AG09309 (cell line): ENCODE measurements around the gene SYT8.
A peak's percentile ranks its signal among the peaks of the same experiment; 100 is the strongest.

Experiments used
- DNase-seq: peaks from one replicate; pipeline ENCODE4 v3.0.0-alpha.2; 2010; ENCODE audit warnings: low read depth
- H3K4me3 ChIP-seq: 2 replicates; pipeline ENCODE4 v1.5.1; 2011; ENCODE audit warnings: mild to moderate bottlenecking, low read depth, low read length, moderate library complexity; ENCODE audit not compliant: control insufficient read depth
- TF ChIP-seq, protein P1 (sequence below): IDR thresholded peaks from 2 replicates; pipeline ENCODE4 v1.5.1; 2011; ENCODE audit warnings: mild to moderate bottlenecking, low read depth, low read length, inconsistent platforms; ENCODE audit not compliant: insufficient read depth, control insufficient read depth; ENCODE audit errors: missing control alignments

The SYT8 gene

DNA sequence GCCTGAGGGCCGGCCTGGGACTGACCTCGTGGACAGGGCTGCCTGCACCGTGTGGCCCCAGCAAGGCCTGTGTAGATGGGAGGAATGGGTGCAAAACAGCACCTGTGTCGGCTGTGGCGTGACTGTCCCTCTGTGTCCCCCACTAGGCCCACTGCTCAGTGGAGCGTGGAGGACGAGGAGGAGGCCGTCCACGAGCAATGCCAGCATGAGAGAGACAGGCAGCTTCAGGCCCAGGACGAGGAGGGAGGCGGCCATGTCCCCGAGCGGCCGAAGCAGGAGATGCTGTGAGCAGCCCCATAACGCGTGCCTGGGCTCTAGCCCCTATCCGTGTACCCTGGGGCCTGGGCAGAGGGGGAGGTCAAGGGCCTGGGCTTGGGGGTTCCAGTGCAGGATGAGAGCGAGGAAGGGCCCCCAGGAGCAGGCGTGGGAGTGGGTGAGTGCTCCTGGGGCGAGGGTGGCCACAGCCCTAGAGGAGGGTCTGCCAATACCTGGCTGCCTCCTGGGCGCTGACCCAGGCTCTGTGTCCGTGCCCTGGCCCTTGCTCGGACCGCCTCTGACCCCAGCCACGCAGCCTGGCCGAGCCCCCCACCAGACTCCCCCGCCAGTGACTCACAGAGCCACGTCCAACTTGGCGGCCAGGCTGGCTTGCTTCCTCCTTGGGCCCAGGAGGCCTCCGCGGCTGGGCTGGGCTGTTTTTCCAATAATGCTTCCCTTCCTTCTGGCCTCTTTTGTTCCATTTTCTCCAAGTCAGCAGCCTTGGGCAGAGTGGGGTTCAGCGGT is 45.3 kb downstream of the SYT8 start:
- no peak overlapping the region for H3K4me3 ChIP-seq
- no peak for DNase-seq
- TF ChIP-seq, protein P1, sequence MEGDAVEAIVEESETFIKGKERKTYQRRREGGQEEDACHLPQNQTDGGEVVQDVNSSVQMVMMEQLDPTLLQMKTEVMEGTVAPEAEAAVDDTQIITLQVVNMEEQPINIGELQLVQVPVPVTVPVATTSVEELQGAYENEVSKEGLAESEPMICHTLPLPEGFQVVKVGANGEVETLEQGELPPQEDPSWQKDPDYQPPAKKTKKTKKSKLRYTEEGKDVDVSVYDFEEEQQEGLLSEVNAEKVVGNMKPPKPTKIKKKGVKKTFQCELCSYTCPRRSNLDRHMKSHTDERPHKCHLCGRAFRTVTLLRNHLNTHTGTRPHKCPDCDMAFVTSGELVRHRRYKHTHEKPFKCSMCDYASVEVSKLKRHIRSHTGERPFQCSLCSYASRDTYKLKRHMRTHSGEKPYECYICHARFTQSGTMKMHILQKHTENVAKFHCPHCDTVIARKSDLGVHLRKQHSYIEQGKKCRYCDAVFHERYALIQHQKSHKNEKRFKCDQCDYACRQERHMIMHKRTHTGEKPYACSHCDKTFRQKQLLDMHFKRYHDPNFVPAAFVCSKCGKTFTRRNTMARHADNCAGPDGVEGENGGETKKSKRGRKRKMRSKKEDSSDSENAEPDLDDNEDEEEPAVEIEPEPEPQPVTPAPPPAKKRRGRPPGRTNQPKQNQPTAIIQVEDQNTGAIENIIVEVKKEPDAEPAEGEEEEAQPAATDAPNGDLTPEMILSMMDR, result no peak

DNA sequence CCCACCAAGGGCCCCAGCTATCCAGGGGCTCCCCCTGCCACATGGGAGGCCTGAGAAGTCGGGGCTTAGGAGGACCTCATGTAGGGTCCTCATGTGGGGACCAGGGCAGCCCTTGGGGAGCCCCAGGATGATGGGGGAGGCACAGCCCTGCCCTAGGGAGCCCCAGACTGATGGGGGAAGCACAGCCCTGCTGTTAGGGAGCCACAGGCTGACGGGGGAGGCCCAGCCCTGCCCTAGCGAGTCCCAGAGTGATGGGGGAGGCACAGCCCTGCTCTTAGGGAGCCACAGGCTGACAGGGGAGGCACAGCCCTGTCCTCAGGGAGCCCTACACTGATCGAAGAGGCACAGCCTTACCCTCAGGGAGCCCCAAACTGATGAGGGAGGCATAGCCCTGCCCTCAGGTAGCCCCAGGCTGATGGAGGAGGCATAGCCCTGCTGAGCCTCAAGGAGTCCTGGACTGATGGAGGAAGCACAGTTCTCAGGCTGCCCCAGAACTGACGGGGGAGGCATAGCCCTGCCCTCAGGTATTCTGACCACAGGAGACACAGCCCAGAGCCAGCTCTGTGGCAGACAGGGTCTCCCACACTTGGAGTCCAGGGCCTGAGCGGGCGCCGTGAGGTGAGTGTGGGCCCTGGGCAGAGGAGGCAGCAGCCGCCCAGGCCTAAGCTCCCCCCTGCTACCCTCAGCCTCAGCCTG is 46.1 kb downstream of the SYT8 start:
- TF ChIP-seq, protein P1, result no peak
- H3K4me3 ChIP-seq, result no peak overlapping the region
- no peak for DNase-seq

DNA sequence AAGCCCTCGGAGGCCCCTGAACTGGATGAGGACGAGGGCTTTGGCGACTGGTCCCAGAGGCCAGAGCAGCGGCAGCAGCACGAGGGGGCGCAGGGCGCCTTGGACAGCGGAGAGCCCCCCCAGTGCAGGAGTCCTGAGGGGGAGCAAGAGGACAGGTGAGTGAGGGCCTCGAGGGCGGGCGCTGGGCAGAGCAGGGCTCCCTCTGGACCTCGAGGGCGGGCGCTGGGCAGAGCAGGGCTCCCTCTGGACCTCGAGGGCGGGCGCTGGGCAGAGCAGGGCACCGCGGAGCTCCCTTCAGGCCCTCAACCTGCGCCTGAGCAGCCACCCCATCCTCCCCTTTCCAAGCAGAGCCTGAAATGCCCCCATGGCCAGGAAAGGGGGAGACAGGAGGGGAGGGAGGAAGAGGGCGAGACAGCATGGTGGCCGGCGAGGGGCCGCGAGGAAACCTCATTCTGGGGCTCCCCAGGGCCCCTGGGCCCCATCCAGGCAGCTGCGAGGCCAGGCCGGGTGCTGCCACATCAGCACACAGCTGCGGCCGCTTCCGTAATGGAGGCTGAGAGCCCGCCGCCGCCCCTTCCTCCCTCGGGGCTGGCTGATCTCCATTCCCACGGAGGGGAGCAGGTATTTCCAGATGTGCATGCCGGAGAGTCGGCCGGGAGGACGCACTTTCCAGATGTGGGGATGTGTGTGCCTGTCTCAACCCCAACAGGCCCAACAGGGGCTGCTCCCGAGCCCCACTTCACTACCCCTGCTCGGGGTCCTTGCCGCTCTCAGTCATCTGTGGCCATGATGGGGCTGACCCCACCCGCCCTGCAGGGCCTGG is 46.9 kb downstream of the SYT8 start:
- no peak overlapping the region for H3K4me3 ChIP-seq
- no peak for DNase-seq
- TF ChIP-seq, protein P1, result no peak

DNA sequence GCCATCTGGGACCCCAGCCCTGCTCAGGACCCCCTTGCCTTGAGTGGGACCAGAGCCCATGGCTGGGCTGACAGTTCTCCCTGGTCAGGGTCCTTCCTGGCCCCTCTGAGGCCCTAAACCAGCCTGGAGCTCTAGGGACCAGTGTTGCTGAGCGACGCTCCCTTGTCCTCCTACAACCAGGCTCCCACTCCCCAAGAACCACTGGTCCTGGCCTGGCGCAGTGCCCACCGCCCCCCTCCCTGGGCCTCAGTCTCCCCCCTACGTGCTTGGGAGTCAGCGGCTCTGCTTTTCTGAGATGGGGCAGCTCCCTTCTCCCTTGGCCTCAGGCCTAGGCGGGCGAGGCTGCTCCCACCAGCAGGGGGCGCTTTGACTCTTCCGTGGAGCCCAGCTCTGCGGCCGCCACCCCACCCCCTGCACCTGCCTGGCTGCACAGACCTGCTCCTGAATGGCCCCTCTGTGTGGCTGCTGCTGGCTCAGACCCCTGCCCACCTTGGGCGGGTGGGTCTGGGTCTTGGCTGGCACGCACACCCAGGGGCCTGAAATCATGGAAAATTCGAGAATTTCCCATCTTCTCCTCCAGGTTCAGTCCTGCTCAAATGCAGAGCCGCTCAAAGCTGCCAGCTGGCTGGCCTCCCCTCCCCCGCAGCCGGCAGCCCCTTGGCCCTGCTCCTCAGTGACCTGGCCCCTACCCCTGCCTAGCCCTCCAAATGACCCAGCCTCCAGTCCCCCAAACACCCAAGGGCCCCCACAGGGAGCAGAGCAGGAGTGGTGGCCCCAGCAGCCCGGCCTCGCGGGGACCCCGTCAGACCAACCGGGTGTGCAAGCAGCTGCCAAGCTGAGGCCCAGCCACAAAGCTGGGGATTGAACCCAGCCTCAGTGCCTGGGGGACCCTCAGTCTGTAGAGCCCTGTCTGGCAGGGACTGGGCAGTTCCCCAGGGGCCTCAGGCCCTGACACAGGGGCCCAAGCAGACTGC is 47.8 kb downstream of the SYT8 start:
- H3K4me3 ChIP-seq, result no peak overlapping the region
- no peak for DNase-seq
- TF ChIP-seq, protein P1, result peak; percentile 85

DNA sequence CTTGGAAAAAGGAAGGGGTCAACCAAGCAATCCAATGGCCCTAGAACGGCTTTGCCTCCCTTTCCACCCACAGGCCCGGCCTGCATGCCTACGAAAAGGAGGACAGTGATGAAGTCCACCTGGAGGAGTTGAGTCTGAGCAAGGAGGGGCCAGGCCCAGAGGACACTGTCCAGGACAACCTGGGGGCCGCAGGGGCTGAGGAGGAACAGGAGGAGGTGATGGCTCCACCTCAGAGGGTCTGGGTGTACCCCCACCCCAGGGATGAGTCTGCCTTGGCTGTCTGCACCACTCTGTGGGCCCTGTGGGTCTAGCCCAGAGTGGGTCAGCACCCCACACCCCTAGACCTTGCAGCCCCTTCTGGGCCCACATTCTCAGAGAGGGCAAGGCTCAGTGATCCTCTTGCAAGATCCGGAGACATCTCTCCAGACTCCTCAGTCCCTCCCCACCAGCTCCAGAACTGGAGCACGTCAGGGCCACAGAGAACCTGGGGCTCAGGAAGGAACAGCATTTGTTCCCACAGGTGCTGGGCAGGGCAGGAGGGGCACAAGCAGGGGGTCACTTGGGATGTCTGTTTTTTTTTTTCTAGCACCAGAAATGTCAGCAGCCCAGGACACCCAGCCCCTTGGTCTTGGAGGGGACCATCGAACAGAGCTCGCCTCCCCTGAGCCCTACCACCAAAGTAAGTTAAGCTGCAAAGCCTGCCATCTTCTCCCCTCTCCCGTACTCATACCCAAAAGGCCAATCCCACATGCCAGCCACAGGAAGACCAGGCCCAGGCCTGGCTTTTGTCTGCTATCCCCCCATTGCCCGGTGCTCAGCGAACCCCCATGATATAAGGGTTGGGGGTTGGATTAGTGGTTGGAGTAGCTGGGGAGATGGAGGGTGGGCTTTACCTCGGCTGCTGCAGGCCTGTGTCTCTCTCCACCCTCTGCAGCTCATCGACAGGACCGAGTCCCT is 48.8 kb downstream of the SYT8 start:
- H3K4me3 ChIP-seq, result no peak overlapping the region
- DNase-seq, result no peak
- TF ChIP-seq, protein P1, result no peak
